Heart right ventricle (tissue), 16 donors: Measurements from ENCODE around the gene NDUFAF2. TPM values are rescaled to one million over a fixed set of nuclear protein-coding genes. Genes with fewer than 3 reads are reported as not detected.

Source experiments
- ATAC-seq, 8 donors: fragments of 200-7000 bp; cut with Tn5 transposase; one replicate each; pipeline ENCODE4 v1.9.1; 2020; ENCODE audit warnings: mild to moderate bottlenecking in 8 of 8, moderate library complexity in 8 of 8, moderate number of reproducible peaks in 1 of 8
- DNase-seq, 2 donors: peaks; one replicate each; pipeline ENCODE4 v3.0.0-alpha.2; 2020
- H3K27ac ChIP-seq, 10 donors: fragments of 200-600 bp; sonication (generic) in 2 of 10; one replicate each; pipeline versions ENCODE4 v1.5.0 to v1.8.0; 2020 to 2022; ENCODE audit warnings: mild to moderate bottlenecking in 3 of 10
- H3K27me3 ChIP-seq, 7 donors: fragments of 200-600 bp; one replicate each; pipeline ENCODE4 v1.8.0; 2021 to 2022; ENCODE audit warnings: mild to moderate bottlenecking in 2 of 7
- H3K36me3 ChIP-seq, 9 donors: fragments of 200-600 bp; sonication (generic) in 1 of 9; one replicate each; pipeline versions ENCODE4 v1.5.0 to v1.8.0; 2020 to 2022; ENCODE audit warnings: mild to moderate bottlenecking in 2 of 9
- H3K4me1 ChIP-seq, 9 donors: fragments of 200-600 bp; sonication (generic) in 1 of 9; one replicate each; pipeline versions ENCODE4 v1.5.0 to v1.8.0; 2020 to 2022; ENCODE audit warnings: mild to moderate bottlenecking in 4 of 9
- H3K4me3 ChIP-seq, 10 donors: fragments of 200-600 bp; sonication (generic) in 2 of 10; one replicate each; pipeline versions ENCODE4 v1.5.0 to v1.8.0; 2020 to 2022; ENCODE audit warnings: mild to moderate bottlenecking in 7 of 10, moderate library complexity in 2 of 10
- H3K9me3 ChIP-seq, 11 donors: fragments of 200-600 bp in 10 of 11; sonication (generic) in 2 of 11; one replicate each; pipeline versions ENCODE4 v1.5.0 to v1.8.0; 2013 to 2022; ENCODE audit warnings: mild to moderate bottlenecking in 2 of 11, control low read depth in 1 of 11, moderate library complexity in 1 of 11
- CTCF ChIP-seq, 9 donors: fragments of 200-600 bp; sonication (generic) in 2 of 9; IDR thresholded peaks; one replicate each; pipeline versions ENCODE4 v1.5.0 to v1.8.0; 2021 to 2022; ENCODE audit warnings: antibody characterized with exemption in 9 of 9, mild to moderate bottlenecking in 5 of 9, moderate library complexity in 1 of 9
- WGBS, 2 donors: extraction: QIAGEN DNeasy Blood & Tissue Kit; methylation state at CpG; one replicate each; pipeline ENCODE4 v1.1.7; 2013; ENCODE audit warnings: inconsistent platforms in 1 of 2; 5-methylcytosine and 5-hydroxymethylcytosine counted together
- intact Hi-C, 10 donors: fragments of 100-400 bp; cut with DNase I; formaldehyde crosslinking; loops; one replicate each; pipeline versions ENCODE4 v1.11.1 to v1.14.2; 2022
- polyA plus RNA-seq, 2 donors: library from polyadenylated mRNA; stranded (reverse); fragments of 200-250 nt; gene quantifications; one replicate each; pipeline ENCODE4 v1.2.3, GENCODE V29; 2013
- total RNA-seq, 10 donors: library from RNA; stranded (reverse); fragmentation: NEBNext Ultra II Directional in 3 of 10; extraction: Animal tissue kit (Norgen Biotek cat#: 25700) in 3 of 10; gene quantifications; one replicate each; pipeline versions ENCODE4 v1.2.1 to v1.2.4, GENCODE V29; 2021 to 2023
- donor health status: Arrhythmogenic right ventricular cardiomyopathy.
- donor health status: ischemic (EF 13 %, LVEDD 7.1; RV severe dilation, severe dysfunction).
- donor health status: healthy with polysubstance abuse.
- donor health status: DM: no; HTN: yes; CAD: no.
- donor health status: DM: no; HTN: no; CAD: no.
- donor health status: ischemic (EF 25% LVEDD 6.9; RV normal size, moderate dysfunction).
- donor health status: ischemic (EF 25% LVEDD 5.7; RV mildly dilated, moderate dysfunction).
- donor health status: healthy.
- donor health status: DM: yes; HTN: yes; CAD: no.
- donor health status: Ischemic cardiomyopathy.
- donor health status: ischemic (EF 35%, LVEDD 5.7; RV mildly dilated, moderate dysfunction).
- donor health status: nonischemic (EF 11% LVEDD 7.7; RV severe dilation, severe dysfunction).
- donor health status: DM: yes; HTN: yes; CAD: no.
- donor health status: PGD.
- donor health status: ischemic (EF 29% LVEDD 5.4; RV normal size, mild dysfunction).
- donor health status: nonischemic (EF 23%, LVEDD 6.1; RV moderate dilation, normal function).

The NDUFAF2 gene
- total and polyA plus RNA-seq, 12 donors = 23.0 to 96.5 (median 32.0) TPM

- Histone ChIP-seq H3K27ac (no peak overlapping the region), H3K4me3 (no peak overlapping the region), H3K36me3 (peaks cover 0 to 15% (median 3%) of the 10 kb centered on the region in 9 donors), H3K9me3 (peaks cover 0 to 15% (median 0%) of the 10 kb centered on the region in 11 donors), H3K4me1 (no peaks in the 10 kb centered on the region), H3K27me3 (no peaks in the 10 kb centered on the region)
- intact Hi-C loops = no loop called here
- no peak for ATAC-seq
- no peak for DNase-seq
- 78 to 86% methylated on average over 2 of the region's 2 CpGs for WGBS, 2 donors
- no peak for TF ChIP-seq CTCF (IDR thresholded peaks at IDR 0.05)
These were observed 206.9 kb downstream of the NDUFAF2 start for GRCh38 chr5:61151893-61152292.

GRCh38 chr5:61159070-61159469, 214.1 kb downstream of the NDUFAF2 start:
- ATAC-seq (no peak), DNase-seq (no peak)
- TF ChIP-seq CTCF (IDR thresholded peaks at IDR 0.05) = no peak
- H3K27me3 ChIP-seq = no peaks in the 10 kb centered on the region
- H3K9me3 ChIP-seq = peaks cover 0 to 11% (median 0%) of the 10 kb centered on the region in 11 donors
- peaks cover 0 to 51% (median 14%) of the 10 kb centered on the region in 9 donors for H3K36me3 ChIP-seq
- H3K4me1 ChIP-seq = peaks cover 0 to 46% (median 22%) of the 10 kb centered on the region in 9 donors
- no peak overlapping the region for H3K4me3 ChIP-seq
- intact Hi-C loops = no loop called here
- no peak overlapping the region for H3K27ac ChIP-seq
- 91 to 97% methylated on average over 3 of the region's 3 CpGs for WGBS, 2 donors

- DNase-seq = no peak
- 55 to 59% methylated on average over 4 of the region's 4 CpGs for WGBS, 2 donors
- no peaks in the 10 kb centered on the region for H3K27me3 ChIP-seq
- H3K9me3 ChIP-seq = peaks cover 0 to 11% (median 0%) of the 10 kb centered on the region in 11 donors
- no peak overlapping the region for H3K4me3 ChIP-seq
- H3K36me3 ChIP-seq = peaks cover 0 to 51% (median 14%) of the 10 kb centered on the region in 9 donors
- intact Hi-C loops = loop anchor here (5.0 to 10.0 kb wide), 10 partner anchors 115 to 655 kb away; partner anchors contain the start of genes ZSWIM6 (in 7 of the 10), ERCC8 (in 3 of the 10) and NDUFAF2 (in 3 of the 10)
- no peak for TF ChIP-seq CTCF (IDR thresholded peaks at IDR 0.05)
- no peak overlapping the region for H3K27ac ChIP-seq
- ATAC-seq = no peak
- peaks cover 0 to 46% (median 22%) of the 10 kb centered on the region in 9 donors for H3K4me1 ChIP-seq
These were observed 214.8 kb downstream of the NDUFAF2 start for GRCh38 chr5:61159836-61160235.

GRCh38 chr5:61160497-61160896, 215.5 kb downstream of the NDUFAF2 start:
- Histone ChIP-seq H3K27ac (no peak overlapping the region), H3K36me3 (peaks cover 0 to 49% (median 14%) of the 10 kb centered on the region in 9 donors), H3K4me3 (peak overlapping the region in 2 of 10 donors; percentile 76 to 99), H3K27me3 (no peaks in the 10 kb centered on the region), H3K9me3 (peaks cover 0 to 4% (median 0%) of the 10 kb centered on the region in 11 donors), H3K4me1 (peaks cover 0 to 46% (median 22%) of the 10 kb centered on the region in 9 donors)
- intact Hi-C loops = loop anchor here (5.0 to 10.0 kb wide), 10 partner anchors 114 to 654 kb away; partner anchors contain the start of genes ZSWIM6 (in 7 of the 10), ERCC8 (in 3 of the 10) and NDUFAF2 (in 3 of the 10)
- TF ChIP-seq CTCF (IDR thresholded peaks at IDR 0.05) = no peak
- ATAC-seq (no peak), DNase-seq (no peak)
- WGBS, 2 donors = 88 to 98% methylated on average over 3 of the region's 3 CpGs
